Measurements from ENCODE around the gene IGF2BP2. TPM values are rescaled to one million over a fixed set of nuclear protein-coding genes. Genes with fewer than 3 reads are reported as not detected.

Gene IGF2BP2
- total and polyA plus RNA-seq, 10 donors, result 1.1 to 21.1 (median 12.0) TPM

DNA sequence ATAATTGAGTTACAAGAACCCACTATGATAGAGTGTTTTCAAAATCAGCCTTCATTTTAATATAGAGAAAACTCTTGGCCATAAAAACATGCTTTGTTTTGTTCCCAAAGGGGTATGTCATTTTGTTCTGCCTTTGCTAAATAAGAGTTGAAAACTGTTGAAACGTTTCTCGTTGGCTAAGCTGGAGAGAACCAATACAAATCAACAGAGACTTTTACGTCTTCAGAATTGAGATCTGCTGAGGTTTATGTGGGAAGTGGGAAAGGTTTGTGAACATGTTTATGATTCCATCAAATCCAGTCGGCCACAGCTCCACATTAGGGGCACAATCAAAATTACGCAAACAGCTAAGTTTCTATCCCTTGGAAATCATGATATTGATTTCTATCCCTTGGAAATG is 102.0 kb downstream of the IGF2BP2 start:
- Histone ChIP-seq H3K36me3 (no peaks in the 10 kb centered on the region), H3K4me1 (no peaks in the 10 kb centered on the region), H3K4me3 (no peak overlapping the region), H3K27me3 (replicated peaks in 1 of 7) (no peaks in the 10 kb centered on the region), H3K27ac (no peak overlapping the region), H3K9me3 (no peaks in the 10 kb centered on the region)
- no peak for DNase-seq
- TF ChIP-seq, protein P1, sequence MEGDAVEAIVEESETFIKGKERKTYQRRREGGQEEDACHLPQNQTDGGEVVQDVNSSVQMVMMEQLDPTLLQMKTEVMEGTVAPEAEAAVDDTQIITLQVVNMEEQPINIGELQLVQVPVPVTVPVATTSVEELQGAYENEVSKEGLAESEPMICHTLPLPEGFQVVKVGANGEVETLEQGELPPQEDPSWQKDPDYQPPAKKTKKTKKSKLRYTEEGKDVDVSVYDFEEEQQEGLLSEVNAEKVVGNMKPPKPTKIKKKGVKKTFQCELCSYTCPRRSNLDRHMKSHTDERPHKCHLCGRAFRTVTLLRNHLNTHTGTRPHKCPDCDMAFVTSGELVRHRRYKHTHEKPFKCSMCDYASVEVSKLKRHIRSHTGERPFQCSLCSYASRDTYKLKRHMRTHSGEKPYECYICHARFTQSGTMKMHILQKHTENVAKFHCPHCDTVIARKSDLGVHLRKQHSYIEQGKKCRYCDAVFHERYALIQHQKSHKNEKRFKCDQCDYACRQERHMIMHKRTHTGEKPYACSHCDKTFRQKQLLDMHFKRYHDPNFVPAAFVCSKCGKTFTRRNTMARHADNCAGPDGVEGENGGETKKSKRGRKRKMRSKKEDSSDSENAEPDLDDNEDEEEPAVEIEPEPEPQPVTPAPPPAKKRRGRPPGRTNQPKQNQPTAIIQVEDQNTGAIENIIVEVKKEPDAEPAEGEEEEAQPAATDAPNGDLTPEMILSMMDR (IDR thresholded peaks at IDR 0.05 in 8 of 11, conservative IDR thresholded peaks at IDR 0.05 in 3 of 11), result no peak
- no peak for TF ChIP-seq POLR2A (IDR thresholded peaks at IDR 0.05)
- TF ChIP-seq POLR2AphosphoS5 (IDR thresholded peaks at IDR 0.05), result no peak
- intact Hi-C loops (cut with DNase I; ENCODE audit: low total_unique reads), result no loop called here
- 84 to 94% (median 89%) methylated on average over 5 of the region's 5 CpGs for WGBS, 5 donors

- TF ChIP-seq POLR2A (IDR thresholded peaks at IDR 0.05) (no peak), POLR2AphosphoS5 (IDR thresholded peaks at IDR 0.05) (no peak)
- TF ChIP-seq, protein P1 (IDR thresholded peaks at IDR 0.05 in 8 of 11, conservative IDR thresholded peaks at IDR 0.05 in 3 of 11), result no peak
- peaks cover 0 to 8% (median 0%) of the 10 kb centered on the region in 6 donors for H3K4me1 ChIP-seq
- H3K36me3 ChIP-seq, result no peaks in the 10 kb centered on the region
- H3K9me3 ChIP-seq, result no peaks in the 10 kb centered on the region
- no peak overlapping the region for H3K27ac ChIP-seq
- H3K27me3 ChIP-seq (replicated peaks in 1 of 7), result no peaks in the 10 kb centered on the region
- no peak overlapping the region for H3K4me3 ChIP-seq
- DNase-seq, result no peak
- intact Hi-C loops (cut with DNase I; ENCODE audit: low total_unique reads), result no loop called here
- WGBS, 5 donors, result 86 to 99% (median 93%) methylated on average over 3 of the region's 3 CpGs
These were observed 102.9 kb downstream of the IGF2BP2 start for GRCh38 chr3:185721970-185722369.

GRCh38 chr3:185720326-185720725 is 104.5 kb downstream of the IGF2BP2 start:
- 83 to 91% (median 87%) methylated on average over 8 to 9 of the region's 9 CpGs for WGBS, 5 donors
- no peak for DNase-seq
- no peak for TF ChIP-seq POLR2AphosphoS5 (IDR thresholded peaks at IDR 0.05)
- TF ChIP-seq, protein P1 (IDR thresholded peaks at IDR 0.05 in 8 of 11, conservative IDR thresholded peaks at IDR 0.05 in 3 of 11), result no peak
- no peak for TF ChIP-seq POLR2A (IDR thresholded peaks at IDR 0.05)
- H3K9me3 ChIP-seq, result no peaks in the 10 kb centered on the region
- H3K4me1 ChIP-seq, result peaks cover 0 to 12% (median 0%) of the 10 kb centered on the region in 6 donors
- no peak overlapping the region for H3K27ac ChIP-seq
- no peaks in the 10 kb centered on the region for H3K27me3 ChIP-seq (replicated peaks in 1 of 7)
- H3K36me3 ChIP-seq, result no peaks in the 10 kb centered on the region
- H3K4me3 ChIP-seq, result no peak overlapping the region
- intact Hi-C loops (cut with DNase I; ENCODE audit: low total_unique reads), result no loop called here

GRCh38 chr3:185718736-185719593 is 105.9 kb downstream of the IGF2BP2 start:
- 90 to 97% (median 91%) methylated on average over 7 of the region's 7 CpGs for WGBS, 5 donors
- TF ChIP-seq, protein P1 (IDR thresholded peaks at IDR 0.05 in 8 of 11, conservative IDR thresholded peaks at IDR 0.05 in 3 of 11), result no peak
- TF ChIP-seq POLR2A (IDR thresholded peaks at IDR 0.05) (no peak), POLR2AphosphoS5 (IDR thresholded peaks at IDR 0.05) (no peak)
- peaks cover 0 to 12% (median 0%) of the 10 kb centered on the region in 6 donors for H3K4me1 ChIP-seq
- H3K27ac ChIP-seq, result no peak overlapping the region
- H3K4me3 ChIP-seq, result no peak overlapping the region
- intact Hi-C loops (cut with DNase I; ENCODE audit: low total_unique reads), result no loop called here
- H3K27me3 ChIP-seq (replicated peaks in 1 of 7), result no peaks in the 10 kb centered on the region
- no peaks in the 10 kb centered on the region for H3K9me3 ChIP-seq
- no peaks in the 10 kb centered on the region for H3K36me3 ChIP-seq
- no peak for DNase-seq
